ENCODE measurements around the gene PNMA6E. TPM values are rescaled to one million over a fixed set of nuclear protein-coding genes. Genes with fewer than 3 reads are reported as not detected.

Gene PNMA6E
- total RNA-seq, 2 donors from 2014 or later: 6.9 TPM; not detected in 1

- no peak for DNase-seq (ENCODE audit: low spot score)
- intact Hi-C loops (cut with DNase I): no loop called here
- Histone ChIP-seq H3K36me3 (no peaks in the 10 kb centered on the region), H3K4me1 (replicated peaks) (no peaks in the 10 kb centered on the region), H3K9me3 (no peaks in the 10 kb centered on the region), H3K4me3 (no peak overlapping the region), H3K27me3 (replicated peaks; ENCODE audit: insufficient read depth) (no peaks in the 10 kb centered on the region), H3K27ac (no peak overlapping the region)
- 66% methylated on average over 5 of the region's 9 CpGs for WGBS
- TF ChIP-seq POLR2A (IDR thresholded peaks at IDR 0.05) (no peak), CTCF (IDR thresholded peaks at IDR 0.05) (no peak), POLR2AphosphoS5 (IDR thresholded peaks at IDR 0.05) (no peak)
Measured at GRCh38 chrX:153380691-153381090, 20.5 kb downstream of the PNMA6E start.

GRCh38 chrX:153379971-153380581, 21.1 kb downstream of the PNMA6E start:
- intact Hi-C loops (cut with DNase I): no loop called here
- DNase-seq (ENCODE audit: low spot score): no peak
- H3K9me3 ChIP-seq: no peaks in the 10 kb centered on the region
- no peak overlapping the region for H3K27ac ChIP-seq
- no peaks in the 10 kb centered on the region for H3K4me1 ChIP-seq (replicated peaks)
- TF ChIP-seq POLR2AphosphoS5 (IDR thresholded peaks at IDR 0.05) (no peak), CTCF (IDR thresholded peaks at IDR 0.05) (no peak)
- no peaks in the 10 kb centered on the region for H3K36me3 ChIP-seq
- 81% methylated on average over 12 of the region's 13 CpGs for WGBS
- no peak overlapping the region for H3K4me3 ChIP-seq
- no peaks in the 10 kb centered on the region for H3K27me3 ChIP-seq (replicated peaks; ENCODE audit: insufficient read depth)

GRCh38 chrX:153379508-153379907, 21.6 kb downstream of the PNMA6E start:
- WGBS: 89% methylated on average over 9 of the region's 9 CpGs
- TF ChIP-seq CTCF (IDR thresholded peaks at IDR 0.05): no peak
- no peak for TF ChIP-seq POLR2A (IDR thresholded peaks at IDR 0.05)
- no peak for TF ChIP-seq POLR2AphosphoS5 (IDR thresholded peaks at IDR 0.05)
- Histone ChIP-seq H3K36me3 (no peaks in the 10 kb centered on the region), H3K4me3 (no peak overlapping the region), H3K27ac (no peak overlapping the region), H3K9me3 (no peaks in the 10 kb centered on the region), H3K4me1 (replicated peaks) (no peaks in the 10 kb centered on the region), H3K27me3 (replicated peaks; ENCODE audit: insufficient read depth) (no peaks in the 10 kb centered on the region)
- intact Hi-C loops (cut with DNase I): no loop called here
- no peak for DNase-seq (ENCODE audit: low spot score)

- Histone ChIP-seq H3K27ac (no peak overlapping the region), H3K27me3 (replicated peaks; ENCODE audit: insufficient read depth) (no peaks in the 10 kb centered on the region), H3K4me1 (replicated peaks) (no peaks in the 10 kb centered on the region), H3K4me3 (no peak overlapping the region), H3K9me3 (no peaks in the 10 kb centered on the region), H3K36me3 (no peaks in the 10 kb centered on the region)
- 91% methylated on average over 4 of the region's 4 CpGs for WGBS
- intact Hi-C loops (cut with DNase I): no loop called here
- TF ChIP-seq POLR2AphosphoS5 (IDR thresholded peaks at IDR 0.05) (no peak), CTCF (IDR thresholded peaks at IDR 0.05) (no peak), POLR2A (IDR thresholded peaks at IDR 0.05) (no peak)
- DNase-seq (ENCODE audit: low spot score): no peak
Measured at GRCh38 chrX:153378607-153379006, 22.5 kb downstream of the PNMA6E start.

- no peaks in the 10 kb centered on the region for H3K27me3 ChIP-seq (replicated peaks; ENCODE audit: insufficient read depth)
- TF ChIP-seq CTCF (IDR thresholded peaks at IDR 0.05) (no peak), POLR2A (IDR thresholded peaks at IDR 0.05) (no peak), POLR2AphosphoS5 (IDR thresholded peaks at IDR 0.05) (no peak)
- no peak overlapping the region for H3K27ac ChIP-seq
Measured at GRCh38 chrX:153377727-153378126, 23.4 kb downstream of the PNMA6E start.

More at GRCh38 chrX:153377727-153378126, 23.4 kb downstream of the PNMA6E start:
- no peak for DNase-seq (ENCODE audit: low spot score)
- Histone ChIP-seq H3K36me3 (no peaks in the 10 kb centered on the region), H3K4me3 (no peak overlapping the region), H3K9me3 (no peaks in the 10 kb centered on the region), H3K4me1 (replicated peaks) (no peaks in the 10 kb centered on the region)
- intact Hi-C loops (cut with DNase I): no loop called here
- WGBS: 92% methylated on average over 3 of the region's 3 CpGs

Data from prostate gland (tissue), 2 donors.